ENCODE results near the gene TMEM94.

DNA sequence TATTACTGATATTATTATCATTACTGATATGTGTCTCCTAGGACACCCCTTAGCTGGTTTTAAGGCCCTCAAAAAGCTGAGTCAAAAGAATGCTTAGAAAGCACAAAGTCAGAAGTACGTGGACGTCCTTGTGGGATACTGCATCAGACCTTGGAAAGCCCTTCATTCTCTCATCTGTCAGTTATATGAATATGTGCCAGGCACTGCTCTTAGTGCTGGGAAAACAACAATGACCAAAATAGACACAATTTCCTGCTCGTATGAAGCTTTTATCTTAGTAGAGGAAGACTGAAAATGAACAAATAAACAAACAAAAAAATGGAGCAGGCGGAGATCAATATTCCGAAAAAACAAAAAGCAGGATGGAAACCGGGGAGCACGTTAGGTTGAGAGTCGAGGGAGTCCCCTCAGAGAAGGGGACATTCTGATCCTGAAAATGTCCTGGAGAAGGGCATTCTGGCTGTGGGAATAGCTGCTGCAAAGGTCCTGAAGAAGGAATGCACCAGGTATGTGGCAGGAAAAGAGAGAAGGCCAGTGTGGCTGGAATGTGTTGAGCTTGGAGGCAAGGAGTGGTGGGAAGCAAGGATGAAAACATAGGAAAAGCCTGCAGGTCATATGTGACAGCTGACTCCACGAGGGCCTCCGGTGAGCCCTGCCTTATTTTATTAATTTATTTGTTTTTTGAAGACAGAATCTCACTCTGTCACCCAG lies 15.5 kb upstream of the TMEM94 start:
- TF ChIP-seq POLR2AphosphoS5 (IDR thresholded peaks at IDR 0.05) = no peak
- TF ChIP-seq, protein P1, sequence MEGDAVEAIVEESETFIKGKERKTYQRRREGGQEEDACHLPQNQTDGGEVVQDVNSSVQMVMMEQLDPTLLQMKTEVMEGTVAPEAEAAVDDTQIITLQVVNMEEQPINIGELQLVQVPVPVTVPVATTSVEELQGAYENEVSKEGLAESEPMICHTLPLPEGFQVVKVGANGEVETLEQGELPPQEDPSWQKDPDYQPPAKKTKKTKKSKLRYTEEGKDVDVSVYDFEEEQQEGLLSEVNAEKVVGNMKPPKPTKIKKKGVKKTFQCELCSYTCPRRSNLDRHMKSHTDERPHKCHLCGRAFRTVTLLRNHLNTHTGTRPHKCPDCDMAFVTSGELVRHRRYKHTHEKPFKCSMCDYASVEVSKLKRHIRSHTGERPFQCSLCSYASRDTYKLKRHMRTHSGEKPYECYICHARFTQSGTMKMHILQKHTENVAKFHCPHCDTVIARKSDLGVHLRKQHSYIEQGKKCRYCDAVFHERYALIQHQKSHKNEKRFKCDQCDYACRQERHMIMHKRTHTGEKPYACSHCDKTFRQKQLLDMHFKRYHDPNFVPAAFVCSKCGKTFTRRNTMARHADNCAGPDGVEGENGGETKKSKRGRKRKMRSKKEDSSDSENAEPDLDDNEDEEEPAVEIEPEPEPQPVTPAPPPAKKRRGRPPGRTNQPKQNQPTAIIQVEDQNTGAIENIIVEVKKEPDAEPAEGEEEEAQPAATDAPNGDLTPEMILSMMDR (IDR thresholded peaks at IDR 0.05) = no peak
- no peak for TF ChIP-seq POLR2A (IDR thresholded peaks at IDR 0.05)
